NT2/D1 (cell line): ENCODE measurements around the gene TM4SF5.

Source experiments
- SUZ12 ChIP-seq: IDR thresholded peaks from 2 replicates; pipeline ENCODE4 v1.6.1; 2011; ENCODE audit not compliant: insufficient read length, insufficient read depth; ENCODE audit errors: extremely low read depth
- YY1 ChIP-seq: IDR thresholded peaks from 2 replicates; pipeline ENCODE4 v1.6.1; 2011; ENCODE audit not compliant: insufficient read length, insufficient read depth
- ZNF274 ChIP-seq: IDR thresholded peaks from 2 replicates; pipeline ENCODE4 v1.6.1; 2011; ENCODE audit warnings: mild to moderate bottlenecking, low read depth, low read length

- TF ChIP-seq YY1 (no peak), ZNF274 (no peak), SUZ12 (no peak)
Observed at GRCh38 chr17:4782652-4783051, 11.0 kb downstream of the TM4SF5 start.
